ENCODE data around the gene TVP23B. TPM values are rescaled to one million over a fixed set of nuclear protein-coding genes. Genes with fewer than 3 reads are reported as not detected.
"Not testable (repeated sequence)": the region's sequence is repeated elsewhere in the genome, so short reads cannot be mapped to it uniquely, and the experiment has no call there.

TVP23B gene
- 10 to 100 TPM; 12.9 to 22.0 (median 19.0) TPM for total RNA-seq

DNA sequence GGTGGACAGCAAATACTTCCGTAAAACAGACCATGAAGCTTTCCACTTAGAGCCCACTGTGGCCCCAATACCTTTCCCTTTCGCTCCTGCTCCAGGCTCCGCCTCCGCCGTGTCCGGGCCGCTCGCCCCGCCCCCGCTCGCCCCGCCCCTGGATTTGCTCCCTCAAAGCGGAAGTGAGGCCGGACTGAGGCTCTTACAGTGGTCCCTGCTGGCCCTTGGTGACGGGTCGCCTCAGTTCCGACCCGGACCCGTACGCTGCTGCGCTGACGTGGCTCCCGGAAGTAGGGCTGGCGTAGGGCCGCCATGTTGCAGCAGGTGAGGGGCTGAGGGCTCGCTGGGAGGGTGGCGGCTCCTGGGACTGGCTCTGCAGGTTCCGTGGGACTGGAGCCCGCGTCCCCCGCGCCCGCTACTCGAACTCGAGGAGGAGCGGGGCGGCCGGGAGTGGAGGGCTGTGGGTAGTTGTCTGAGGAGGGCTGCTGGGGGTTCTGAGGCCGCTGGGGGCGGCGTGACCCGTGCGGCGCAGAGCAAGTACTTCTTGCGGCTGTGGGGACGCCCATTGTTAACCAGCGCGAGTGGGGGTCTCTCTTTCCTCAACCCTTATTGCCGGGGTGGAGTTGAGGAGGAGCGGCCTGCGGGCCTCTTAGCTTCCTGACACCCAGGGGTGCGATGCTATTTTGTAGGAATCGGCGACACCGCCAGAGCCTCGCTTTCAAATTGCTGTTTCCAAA lies at the start of gene TVP23B:
Gene TVP23B, plus strand, starts transcription at position 193 of the 728 bp plus-strand sequence. Its CDS starts 111 bp downstream, at position 304.
- H3K36me3 ChIP-seq; intact Hi-C loops (cut with DNase I; ENCODE audit: low total_unique reads); H3K27me3 ChIP-seq; in situ Hi-C loops (cut with MboI; ENCODE audit: low sequenced_read_pairs in 4 of 4); H3K9me3 ChIP-seq; H3K4me1 ChIP-seq: not testable (repeated sequence)
- TF ChIP-seq POLR2A (IDR thresholded peaks at IDR 0.05): peak; percentile 79 to 85
- ATAC-seq (peak; percentile 96 to 98), DNase-seq (peak; percentile 93 to 97)
- H3K27ac ChIP-seq: peak within 1 kb of the TSS; percentile 76 to 86 (median 82)
- H3K4me3 ChIP-seq: peak within 1 kb of the TSS; percentile 56 to 85 (median 63)

DNA sequence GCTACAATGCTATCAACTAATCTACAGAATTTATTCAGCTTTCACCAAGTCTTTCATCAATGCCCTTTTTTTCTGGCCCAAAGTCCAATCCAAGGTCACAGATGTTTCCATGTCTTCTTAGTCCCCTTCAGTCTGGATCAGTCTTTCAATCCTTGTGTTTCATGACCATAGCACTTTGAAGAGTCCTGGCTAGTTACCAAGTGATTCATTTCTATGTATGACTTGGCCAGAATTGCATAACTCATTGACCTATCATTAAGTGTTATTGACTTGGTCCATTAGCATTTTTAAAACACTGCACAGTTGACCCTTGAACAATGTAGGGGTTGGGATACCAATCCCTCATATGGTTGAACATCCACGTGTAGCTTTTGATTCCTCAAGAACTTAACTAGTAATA lies 48.5 kb upstream of the TVP23B start:
- peak overlapping the region in 2 of 4 donors; percentile 22 to 59 for H3K27ac ChIP-seq
- H3K4me3 ChIP-seq; H3K4me1 ChIP-seq; H3K36me3 ChIP-seq; H3K9me3 ChIP-seq; H3K27me3 ChIP-seq; in situ Hi-C loops (cut with MboI; ENCODE audit: low sequenced_read_pairs in 4 of 4); intact Hi-C loops (cut with DNase I; ENCODE audit: low total_unique reads); DNase-seq; ATAC-seq: not testable (repeated sequence)

DNA sequence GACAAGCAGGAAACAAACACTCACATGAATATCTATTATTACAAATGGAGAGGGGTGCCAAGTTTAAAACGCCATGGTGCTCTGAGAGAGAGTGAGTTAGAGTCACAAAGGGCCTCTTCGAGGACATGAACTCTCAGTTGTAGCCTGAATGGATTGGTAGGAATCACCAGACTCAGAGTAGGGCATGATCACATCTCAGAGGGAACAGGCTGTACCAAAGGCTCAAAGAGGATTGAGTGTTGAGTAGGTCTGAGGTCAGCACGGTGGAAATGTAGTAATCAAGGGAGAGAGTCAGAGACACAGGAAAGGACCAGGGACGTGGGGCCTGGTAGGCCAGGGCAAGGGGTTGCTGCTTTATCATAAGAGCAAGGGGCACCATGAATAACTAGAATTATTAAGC lies 47.6 kb upstream of the TVP23B start:
- in situ Hi-C loops (cut with MboI; ENCODE audit: low sequenced_read_pairs in 4 of 4); H3K36me3 ChIP-seq: not testable (repeated sequence)

DNA sequence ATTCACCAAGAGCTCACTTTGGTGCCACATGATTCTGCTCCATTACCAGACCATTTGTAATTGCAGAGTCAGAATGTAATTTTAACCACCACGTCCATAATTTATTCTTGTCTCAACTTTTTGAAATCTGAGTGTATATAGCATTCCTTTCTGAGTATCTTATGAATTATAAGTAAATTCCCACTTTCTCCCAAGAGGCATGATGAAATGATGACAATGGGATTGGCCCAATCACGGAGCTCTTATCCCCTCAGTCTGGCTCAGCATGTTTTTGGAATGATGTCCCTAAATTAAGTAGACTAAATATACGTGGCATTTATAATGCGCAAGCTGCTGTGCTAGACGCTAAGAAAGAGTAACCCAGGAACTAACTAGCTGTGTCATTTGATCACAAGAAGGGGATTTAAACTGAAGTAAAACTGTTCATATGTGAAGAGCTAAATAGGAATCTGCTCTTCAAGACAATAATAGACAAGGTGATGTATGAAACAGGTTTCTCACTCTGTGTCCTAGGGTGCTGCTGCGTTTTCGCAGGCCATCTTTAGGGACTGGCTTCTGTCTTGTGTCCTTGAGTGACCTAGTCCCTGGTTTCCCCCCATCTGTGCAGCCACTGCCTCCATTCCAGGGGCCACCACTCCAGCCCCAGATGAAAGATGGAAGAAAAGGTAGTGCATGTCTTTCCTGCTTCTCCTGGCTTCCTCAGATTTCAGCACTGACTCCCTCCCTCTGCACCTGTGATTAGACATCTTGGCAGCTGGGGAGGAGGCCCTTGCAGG lies 41.2 kb upstream of the TVP23B start:
- ATAC-seq; H3K4me3 ChIP-seq; in situ Hi-C loops (cut with MboI; ENCODE audit: low sequenced_read_pairs in 4 of 4); intact Hi-C loops (cut with DNase I; ENCODE audit: low total_unique reads); H3K36me3 ChIP-seq; H3K9me3 ChIP-seq; H3K27me3 ChIP-seq; H3K4me1 ChIP-seq; DNase-seq: not testable (repeated sequence)
- peak overlapping the region in 1 of 4 donors; percentile 57 for H3K27ac ChIP-seq

More for the DNA sequence above, 47.6 kb upstream of the TVP23B start:
- H3K4me1 ChIP-seq; intact Hi-C loops (cut with DNase I; ENCODE audit: low total_unique reads); H3K27me3 ChIP-seq; H3K4me3 ChIP-seq; H3K9me3 ChIP-seq: not testable (repeated sequence)
- DNase-seq (peak; percentile 6 to 45), ATAC-seq (peak; percentile 94)
- H3K27ac ChIP-seq: peak overlapping the region in 3 of 4 donors; percentile 49 to 74 (median 53)

DNA sequence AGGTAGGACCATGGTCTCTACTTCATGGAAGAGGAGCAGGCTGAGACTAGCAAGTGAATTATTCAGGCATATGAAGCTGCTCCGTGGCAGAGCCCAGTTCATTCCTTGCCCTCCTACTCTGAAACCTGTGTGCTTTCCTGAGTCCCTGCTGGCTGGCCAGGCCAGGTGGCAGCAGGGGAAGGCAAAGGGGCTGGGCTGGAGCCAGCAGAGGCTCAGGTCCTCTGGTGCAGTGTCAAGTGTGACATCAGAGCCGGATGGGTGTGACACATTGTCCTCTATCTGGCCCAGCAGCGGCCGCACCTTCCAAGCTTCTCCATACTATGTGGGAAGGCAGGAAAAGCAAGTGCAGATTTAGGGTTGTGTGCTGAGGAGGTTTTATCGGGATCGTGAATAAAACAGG lies 39.8 kb upstream of the TVP23B start:
- H3K4me3 ChIP-seq; H3K36me3 ChIP-seq; in situ Hi-C loops (cut with MboI; ENCODE audit: low sequenced_read_pairs in 4 of 4); H3K4me1 ChIP-seq; intact Hi-C loops (cut with DNase I; ENCODE audit: low total_unique reads); H3K27me3 ChIP-seq; H3K9me3 ChIP-seq: not testable (repeated sequence)
- peak; percentile 16 to 56 for DNase-seq
- peak; percentile 75 to 83 for ATAC-seq
- peak overlapping the region in 3 of 4 donors; percentile 25 to 60 (median 27) for H3K27ac ChIP-seq

DNA sequence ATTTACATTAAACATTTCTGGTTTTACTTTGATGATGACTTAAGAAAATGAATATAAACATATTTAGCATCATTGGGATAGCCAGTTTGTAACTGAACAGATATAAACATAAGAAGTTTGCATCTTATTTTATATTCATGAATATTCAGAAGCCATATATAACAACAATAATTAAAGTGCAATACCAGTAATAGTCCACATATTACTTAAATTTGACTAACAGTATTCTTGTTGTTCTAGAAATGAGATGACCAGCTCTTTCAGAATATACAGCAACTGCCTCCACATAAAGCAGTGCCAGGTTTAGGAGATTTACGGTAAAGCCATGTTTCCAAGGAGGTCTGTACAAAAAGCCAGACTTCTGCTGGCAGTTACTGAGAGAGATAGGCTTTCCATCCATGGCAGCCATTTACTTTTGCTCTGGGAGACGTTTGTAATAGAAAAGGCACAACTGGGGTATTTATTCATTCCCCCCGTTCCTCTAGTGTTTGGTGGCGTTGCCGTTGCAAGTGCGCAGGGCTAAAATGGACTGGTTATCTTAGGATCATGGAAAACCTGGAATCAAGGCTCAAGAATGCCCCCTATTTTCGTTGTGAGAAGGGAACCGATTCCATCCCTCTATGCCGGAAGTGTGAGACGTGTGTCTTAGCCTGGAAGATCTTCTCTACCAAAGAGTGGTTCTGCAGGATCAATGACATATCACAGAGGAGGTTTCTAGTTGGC lies 37.1 kb upstream of the TVP23B start, which contains the start of gene FBXW10:
Gene FBXW10, plus strand, starts transcription at position 356 of the 723 bp plus-strand sequence. Its CDS starts 191 bp downstream, at position 547.
- H3K27ac ChIP-seq; H3K36me3 ChIP-seq; H3K4me3 ChIP-seq; DNase-seq; intact Hi-C loops (cut with DNase I; ENCODE audit: low total_unique reads); H3K27me3 ChIP-seq; H3K4me1 ChIP-seq; ATAC-seq; H3K9me3 ChIP-seq; in situ Hi-C loops (cut with MboI; ENCODE audit: low sequenced_read_pairs in 4 of 4): not testable (repeated sequence)

DNA sequence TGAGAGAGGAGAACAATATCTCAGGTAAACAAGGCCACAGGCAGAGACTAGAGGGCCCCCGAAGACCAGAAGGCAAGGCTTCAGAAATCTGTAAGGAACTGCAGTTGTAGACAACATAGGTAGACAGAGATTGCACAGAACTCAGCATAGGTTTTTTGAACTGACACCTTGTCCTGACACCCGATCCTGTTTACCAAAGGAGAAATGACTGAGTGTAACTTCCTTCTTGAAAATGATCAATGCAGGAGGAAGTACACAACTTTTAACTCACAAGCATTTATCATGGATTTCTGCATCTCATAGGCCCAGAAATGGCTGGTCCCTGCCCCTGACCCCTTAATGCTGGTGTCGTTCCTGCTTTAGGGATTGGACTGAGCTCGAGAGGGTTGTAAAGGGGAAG lies 36.3 kb upstream of the TVP23B start:
- DNase-seq; H3K4me1 ChIP-seq; in situ Hi-C loops (cut with MboI; ENCODE audit: low sequenced_read_pairs in 4 of 4); H3K27ac ChIP-seq; ATAC-seq; intact Hi-C loops (cut with DNase I; ENCODE audit: low total_unique reads); H3K27me3 ChIP-seq; H3K4me3 ChIP-seq; H3K9me3 ChIP-seq; H3K36me3 ChIP-seq: not testable (repeated sequence)

DNA sequence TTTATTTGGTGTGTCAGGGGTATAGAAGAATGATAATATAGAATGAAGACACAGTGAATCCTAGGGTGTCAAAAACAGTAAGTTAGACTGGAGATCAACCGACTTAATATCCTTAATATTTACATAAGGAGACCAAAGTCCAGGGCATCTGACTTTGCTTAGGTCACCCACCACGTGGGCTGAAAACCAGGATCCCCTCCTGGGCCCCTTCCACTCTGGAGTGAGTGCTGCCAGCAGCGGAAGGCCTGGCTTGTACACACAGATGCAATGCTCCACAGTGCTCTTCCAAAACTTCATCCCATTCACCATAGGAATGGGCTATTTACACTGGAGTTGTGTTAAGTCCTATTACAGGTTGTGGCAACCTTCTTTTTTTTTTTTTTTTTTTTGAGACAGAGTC lies 34.4 kb upstream of the TVP23B start:
- H3K27me3 ChIP-seq; in situ Hi-C loops (cut with MboI; ENCODE audit: low sequenced_read_pairs in 4 of 4); H3K36me3 ChIP-seq; H3K27ac ChIP-seq; DNase-seq; H3K4me3 ChIP-seq; ATAC-seq; H3K4me1 ChIP-seq; intact Hi-C loops (cut with DNase I; ENCODE audit: low total_unique reads); H3K9me3 ChIP-seq: not testable (repeated sequence)

DNA sequence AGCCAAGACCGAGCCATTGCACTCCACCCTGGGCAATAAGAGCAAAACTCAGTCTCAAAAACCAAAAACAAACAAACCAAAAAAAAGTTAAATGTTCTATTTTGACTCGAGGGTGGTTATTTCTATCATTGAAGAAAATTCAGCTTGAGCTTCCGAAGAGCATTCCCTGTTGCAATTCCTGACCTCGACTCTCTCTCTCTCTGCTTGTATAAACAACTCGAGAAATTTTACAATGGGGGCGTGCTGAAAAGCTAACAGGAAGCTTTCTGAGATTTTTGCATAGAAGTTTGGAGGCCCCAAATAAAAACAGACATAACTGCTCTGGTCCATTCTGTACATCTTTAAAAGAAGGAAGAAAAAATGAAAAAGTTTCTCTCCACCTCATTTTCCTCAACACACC lies 33.5 kb upstream of the TVP23B start:
- H3K4me3 ChIP-seq; H3K4me1 ChIP-seq; ATAC-seq; H3K27ac ChIP-seq; H3K9me3 ChIP-seq; in situ Hi-C loops (cut with MboI; ENCODE audit: low sequenced_read_pairs in 4 of 4); intact Hi-C loops (cut with DNase I; ENCODE audit: low total_unique reads); DNase-seq; H3K27me3 ChIP-seq; H3K36me3 ChIP-seq: not testable (repeated sequence)

DNA sequence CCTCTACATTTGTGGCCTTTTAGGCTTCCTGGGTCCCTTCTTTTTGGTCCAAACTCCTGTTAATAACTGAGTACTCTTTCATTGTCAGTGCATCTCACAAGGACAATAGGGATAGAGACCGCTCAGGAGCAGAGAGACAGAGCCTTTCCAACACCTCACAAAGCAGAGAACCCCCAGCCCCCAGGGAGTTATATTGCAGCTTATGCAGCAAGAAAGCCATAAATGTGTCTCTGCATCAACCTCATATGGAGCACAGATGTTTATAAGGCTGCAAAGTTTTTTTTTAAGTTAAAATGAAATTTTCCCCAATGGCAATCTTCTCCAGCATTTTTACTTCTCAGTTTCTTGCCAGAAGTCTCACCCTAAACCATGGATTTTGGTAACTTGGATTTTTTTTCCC lies 30.7 kb upstream of the TVP23B start:
- H3K27ac ChIP-seq; DNase-seq; H3K4me1 ChIP-seq; in situ Hi-C loops (cut with MboI; ENCODE audit: low sequenced_read_pairs in 4 of 4); H3K27me3 ChIP-seq; H3K4me3 ChIP-seq; H3K36me3 ChIP-seq; ATAC-seq; H3K9me3 ChIP-seq; intact Hi-C loops (cut with DNase I; ENCODE audit: low total_unique reads): not testable (repeated sequence)

DNA sequence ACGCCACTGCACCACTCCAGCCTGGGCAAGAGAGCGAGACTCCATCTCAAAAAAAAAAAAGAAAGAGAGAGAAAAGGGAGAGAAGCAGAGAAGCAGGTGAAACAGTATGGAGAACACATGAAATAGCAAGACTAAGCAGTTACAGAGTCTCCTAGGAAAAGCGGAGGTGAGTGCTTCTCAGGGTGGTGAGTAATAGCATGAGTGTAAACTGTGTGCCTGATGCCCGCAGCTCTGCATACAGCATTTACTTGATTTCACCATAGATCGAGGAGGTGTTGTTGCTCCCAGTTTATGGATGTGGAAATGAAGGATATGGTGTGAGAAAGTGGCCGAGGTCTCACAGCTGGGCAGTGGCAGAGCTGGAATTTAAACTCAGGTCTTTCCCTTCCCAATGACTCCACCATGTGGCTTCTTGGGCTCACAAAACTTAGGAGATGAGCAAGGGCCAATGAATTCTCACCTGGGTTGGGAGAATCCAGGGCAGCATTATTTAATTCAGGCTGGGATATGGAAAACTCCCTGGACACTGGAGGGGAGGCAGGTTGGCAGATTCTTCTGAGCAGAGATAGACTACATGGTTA lies 27.1 kb upstream of the TVP23B start:
- in situ Hi-C loops (cut with MboI; ENCODE audit: low sequenced_read_pairs in 4 of 4); H3K27me3 ChIP-seq; ATAC-seq: not testable (repeated sequence)

More for the DNA sequence above, 27.1 kb upstream of the TVP23B start:
- H3K27ac ChIP-seq; H3K36me3 ChIP-seq; H3K4me3 ChIP-seq; intact Hi-C loops (cut with DNase I; ENCODE audit: low total_unique reads); DNase-seq; H3K4me1 ChIP-seq; H3K9me3 ChIP-seq: not testable (repeated sequence)
